DOHH2 (cell line): Measurements from ENCODE around the gene LRRC8B.
"Not testable (repeated sequence)": the region's sequence is repeated elsewhere in the genome, so short reads cannot be mapped to it uniquely, and the experiment has no call there.

Experiments
- H3F3A ChIP-seq: fragments of 200-600 bp; sonication (generic), shearing (Covaris generic); 2 replicates; pipeline ENCODE4 v1.6.0; 2016; ENCODE audit warnings: antibody characterized with exemption, mild to moderate bottlenecking; ENCODE audit not compliant: control insufficient read depth, insufficient read depth
- H3K27ac ChIP-seq: fragments of 200-600 bp; sonication (generic); 2 replicates; pipeline ENCODE4 v1.5.1; 2014; ENCODE audit warnings: low read depth, mild to moderate bottlenecking, low read length, moderate library complexity
- H3K27me3 ChIP-seq: fragments of 200-600 bp; sonication (generic); 2 replicates; pipeline ENCODE4 v1.6.1; 2014; ENCODE audit warnings: mild to moderate bottlenecking, low read length, mixed read lengths; ENCODE audit not compliant: control insufficient read depth
- H3K36me3 ChIP-seq: fragments of 200-600 bp; sonication (generic); 2 replicates; pipeline ENCODE4 v1.6.1; 2014; ENCODE audit warnings: mild to moderate bottlenecking, low read length, moderate library complexity, mixed read lengths; ENCODE audit not compliant: control insufficient read depth
- H3K4me1 ChIP-seq: fragments of 200-600 bp; sonication (generic); 2 replicates; pipeline ENCODE4 v1.6.1; 2014; ENCODE audit warnings: mild to moderate bottlenecking, low read length, mixed read lengths; ENCODE audit not compliant: control insufficient read depth
- H3K4me2 ChIP-seq: fragments of 200-600 bp; sonication (generic); 2 replicates; pipeline ENCODE4 v1.6.0; 2014; ENCODE audit warnings: mild to moderate bottlenecking, low read length, moderate library complexity
- H3K4me3 ChIP-seq: fragments of 200-600 bp; sonication (generic); 2 replicates; pipeline ENCODE4 v1.5.1; 2014; ENCODE audit warnings: mild to moderate bottlenecking, low read length, mixed read lengths
- H3K79me2 ChIP-seq: fragments of 200-600 bp; sonication (generic); 2 replicates; pipeline ENCODE4 v1.6.1; 2014; ENCODE audit warnings: mild to moderate bottlenecking, low read length, mixed read lengths; ENCODE audit not compliant: control insufficient read depth
- H3K9me2 ChIP-seq: fragments of 200-600 bp; sonication (generic); replicated peaks from 2 replicates; pipeline ENCODE4 v1.6.1; 2014; ENCODE audit warnings: mild to moderate bottlenecking, low read length, mixed read lengths; ENCODE audit not compliant: control insufficient read depth
- H3K9me3 ChIP-seq: fragments of 200-600 bp; sonication (generic); 2 replicates; pipeline ENCODE4 v1.6.1; 2014; ENCODE audit warnings: antibody characterized with exemption, low read length, mixed read lengths; ENCODE audit not compliant: control insufficient read depth, insufficient read depth
- H4K20me1 ChIP-seq: fragments of 200-600 bp; sonication (generic); 2 replicates; pipeline ENCODE4 v1.6.0; 2014; ENCODE audit warnings: low read depth, mild to moderate bottlenecking, antibody characterized with exemption, low read length, moderate library complexity; ENCODE audit not compliant: control insufficient read depth, insufficient read depth
- EZH2phosphoT487 ChIP-seq: fragments of 200-600 bp; sonication (generic); IDR thresholded peaks from 2 replicates; pipeline ENCODE4 v1.6.1; 2017; ENCODE audit warnings: borderline replicate concordance, mild to moderate bottlenecking, antibody characterized with exemption, low read length, moderate library complexity, mixed read lengths
- TF ChIP-seq, protein P1 (sequence below): fragments of 200-600 bp; sonication (generic); IDR thresholded peaks from one replicate; pipeline ENCODE4 v1.5.1; 2014; ENCODE audit warnings: antibody characterized with exemption, mild to moderate bottlenecking, low read depth, low read length; ENCODE audit not compliant: poor library complexity, severe bottlenecking

The LRRC8B gene

DNA sequence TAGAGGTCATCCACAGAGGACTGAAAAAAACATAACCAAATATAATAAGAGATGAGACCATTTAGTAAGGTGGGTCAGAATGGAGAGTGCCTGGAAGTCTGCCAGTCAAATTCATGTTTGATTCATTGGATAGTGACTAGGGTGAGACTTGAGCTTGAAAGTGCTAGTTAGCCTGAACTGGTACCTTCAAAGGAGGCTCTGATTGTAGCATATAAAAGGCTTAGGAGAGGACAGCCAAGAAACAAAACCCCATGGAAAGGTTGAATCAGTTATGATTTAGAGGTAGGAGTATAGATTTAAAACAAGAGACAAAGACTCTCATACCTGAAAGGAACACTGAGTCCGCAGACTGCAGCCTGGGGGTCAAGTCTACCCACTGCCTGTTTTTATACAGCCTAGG, 63.9 kb downstream of the LRRC8B start:
- no peaks in the 10 kb centered on the region for H3K9me3 ChIP-seq
- H4K20me1 ChIP-seq: no peaks in the 10 kb centered on the region; the same call in 1 of the 2 replicates
- no peaks in the 10 kb centered on the region for H3K79me2 ChIP-seq
- H3K4me3 ChIP-seq: no peak overlapping the region
- no peak for TF ChIP-seq EZH2phosphoT487
- TF ChIP-seq, protein P1, sequence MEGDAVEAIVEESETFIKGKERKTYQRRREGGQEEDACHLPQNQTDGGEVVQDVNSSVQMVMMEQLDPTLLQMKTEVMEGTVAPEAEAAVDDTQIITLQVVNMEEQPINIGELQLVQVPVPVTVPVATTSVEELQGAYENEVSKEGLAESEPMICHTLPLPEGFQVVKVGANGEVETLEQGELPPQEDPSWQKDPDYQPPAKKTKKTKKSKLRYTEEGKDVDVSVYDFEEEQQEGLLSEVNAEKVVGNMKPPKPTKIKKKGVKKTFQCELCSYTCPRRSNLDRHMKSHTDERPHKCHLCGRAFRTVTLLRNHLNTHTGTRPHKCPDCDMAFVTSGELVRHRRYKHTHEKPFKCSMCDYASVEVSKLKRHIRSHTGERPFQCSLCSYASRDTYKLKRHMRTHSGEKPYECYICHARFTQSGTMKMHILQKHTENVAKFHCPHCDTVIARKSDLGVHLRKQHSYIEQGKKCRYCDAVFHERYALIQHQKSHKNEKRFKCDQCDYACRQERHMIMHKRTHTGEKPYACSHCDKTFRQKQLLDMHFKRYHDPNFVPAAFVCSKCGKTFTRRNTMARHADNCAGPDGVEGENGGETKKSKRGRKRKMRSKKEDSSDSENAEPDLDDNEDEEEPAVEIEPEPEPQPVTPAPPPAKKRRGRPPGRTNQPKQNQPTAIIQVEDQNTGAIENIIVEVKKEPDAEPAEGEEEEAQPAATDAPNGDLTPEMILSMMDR: no peak
- H3K4me1 ChIP-seq: no peaks in the 10 kb centered on the region
- H3F3A ChIP-seq: no peaks in the 10 kb centered on the region
- H3K9me2 ChIP-seq: no peaks in the 10 kb centered on the region
- H3K36me3 ChIP-seq: peaks cover 23% of the 10 kb centered on the region
- H3K27me3 ChIP-seq: no peaks in the 10 kb centered on the region
- H3K27ac ChIP-seq: no peak overlapping the region
- no peak overlapping the region for H3K4me2 ChIP-seq

DNA sequence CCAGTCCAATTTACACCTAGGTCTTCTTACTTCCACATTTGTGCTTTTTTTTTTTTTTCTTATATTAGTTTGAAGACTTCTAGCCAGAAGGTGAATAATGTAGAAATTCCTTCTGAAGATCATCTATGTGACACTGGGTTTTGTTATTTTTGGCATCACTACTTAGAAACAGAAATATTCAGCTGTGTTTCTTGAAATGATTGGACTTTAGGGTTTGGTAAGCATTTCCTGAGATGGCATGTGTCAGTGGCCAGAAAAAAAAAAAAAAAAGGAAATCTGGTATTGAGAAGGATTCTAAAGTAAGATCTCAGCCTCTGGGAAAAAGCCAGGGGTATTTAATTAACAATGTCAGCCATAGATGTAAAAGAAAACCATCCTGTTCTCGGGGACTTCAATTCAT, 64.9 kb downstream of the LRRC8B start:
- no peaks in the 10 kb centered on the region for H3K9me3 ChIP-seq
- H3K79me2 ChIP-seq: no peaks in the 10 kb centered on the region
- no peak for TF ChIP-seq EZH2phosphoT487
- TF ChIP-seq, protein P1: no peak
- no peaks in the 10 kb centered on the region for H3K27me3 ChIP-seq
- no peaks in the 10 kb centered on the region for H3K4me1 ChIP-seq
- H3K9me2 ChIP-seq: no peaks in the 10 kb centered on the region
- H3K4me2 ChIP-seq: no peak overlapping the region
- no peaks in the 10 kb centered on the region for H3F3A ChIP-seq
- H4K20me1 ChIP-seq: no peaks in the 10 kb centered on the region; the same call in 1 of the 2 replicates
- H3K27ac ChIP-seq: no peak overlapping the region
- H3K36me3 ChIP-seq: peaks cover 13% of the 10 kb centered on the region
- H3K4me3 ChIP-seq: no peak overlapping the region

DNA sequence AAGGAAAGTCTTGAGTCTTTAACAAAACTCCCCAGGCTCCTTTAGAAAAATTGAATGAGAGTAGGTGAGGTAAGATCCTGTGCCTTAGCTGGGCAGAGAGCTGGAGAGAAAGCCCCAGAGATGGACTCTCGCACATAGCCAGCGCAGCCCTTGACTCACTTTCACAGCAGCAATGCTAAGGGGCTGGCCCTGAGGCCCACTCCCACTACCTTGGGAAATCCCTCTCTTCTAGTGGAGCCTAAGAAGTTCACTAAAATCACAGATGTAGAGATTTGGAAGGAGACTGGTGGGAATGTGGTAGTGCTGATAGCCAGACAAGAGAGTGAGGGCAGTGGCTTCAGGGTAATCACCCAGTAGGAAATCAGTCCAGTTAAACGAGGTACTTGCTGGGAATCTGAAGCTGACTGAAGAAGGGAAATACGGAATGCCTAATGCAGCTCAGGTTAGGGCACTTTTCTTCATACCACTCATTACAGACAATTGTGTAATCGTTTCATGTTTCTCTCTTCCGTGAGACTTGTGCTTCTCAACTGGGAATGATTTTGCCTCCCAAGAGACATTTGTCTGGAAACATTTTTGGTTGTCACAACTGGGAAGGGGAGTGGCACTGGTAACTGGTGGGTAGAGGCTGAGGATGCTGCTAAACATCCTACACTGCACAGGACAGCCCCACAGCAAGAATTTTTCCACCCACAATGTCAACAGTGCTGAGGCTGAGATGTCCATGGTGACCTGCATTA, 65.9 kb downstream of the LRRC8B start:
- no peak overlapping the region for H3K4me2 ChIP-seq
- TF ChIP-seq, protein P1: no peak
- TF ChIP-seq EZH2phosphoT487: no peak
- H3K4me3 ChIP-seq: no peak overlapping the region
- no peaks in the 10 kb centered on the region for H3K27me3 ChIP-seq
- no peaks in the 10 kb centered on the region for H3F3A ChIP-seq
- no peak overlapping the region for H3K27ac ChIP-seq
- H3K4me1 ChIP-seq: no peaks in the 10 kb centered on the region
- H4K20me1 ChIP-seq: no peaks in the 10 kb centered on the region; the same call in 1 of the 2 replicates
- no peaks in the 10 kb centered on the region for H3K9me3 ChIP-seq
- H3K9me2 ChIP-seq: no peaks in the 10 kb centered on the region
- no peaks in the 10 kb centered on the region for H3K79me2 ChIP-seq
- H3K36me3 ChIP-seq: peaks cover 3% of the 10 kb centered on the region; the same call in 1 of the 2 replicates

DNA sequence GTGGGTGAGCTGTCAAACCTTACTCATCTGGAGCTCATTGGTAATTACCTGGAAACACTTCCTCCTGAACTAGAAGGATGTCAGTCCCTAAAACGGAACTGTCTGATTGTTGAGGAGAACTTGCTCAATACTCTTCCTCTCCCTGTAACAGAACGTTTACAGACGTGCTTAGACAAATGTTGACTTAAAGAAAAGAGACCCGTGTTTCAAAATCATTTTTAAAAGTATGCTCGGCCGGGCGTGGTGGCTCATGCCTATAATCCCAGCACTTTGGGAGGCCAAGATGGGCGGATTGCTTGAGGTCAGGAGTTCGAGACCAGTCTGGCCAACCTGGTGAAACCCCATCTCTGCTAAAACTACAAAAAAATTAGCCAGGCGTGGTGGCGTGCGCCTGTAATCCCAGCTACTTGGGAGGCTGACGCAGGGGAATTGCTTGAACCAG, 68.3 kb downstream of the LRRC8B start:
- H4K20me1 ChIP-seq, H3K9me2 ChIP-seq, H3F3A ChIP-seq, H3K27me3 ChIP-seq, H3K4me3 ChIP-seq, H3K27ac ChIP-seq, H3K4me1 ChIP-seq, H3K4me2 ChIP-seq, H3K9me3 ChIP-seq, H3K36me3 ChIP-seq, H3K79me2 ChIP-seq: not testable (repeated sequence)
